Mammary epithelial cell (primary cell): ENCODE measurements around the gene ERCC1.

ENCODE experiments used
- EZH2 ChIP-seq: IDR thresholded peaks from 2 replicates; pipeline ENCODE4 v1.6.1; 2012; ENCODE audit warnings: low read length, inconsistent platforms, borderline replicate concordance
- TF ChIP-seq, protein P1 (sequence below), 2 donors: IDR thresholded peaks in 1 of 2; conservative IDR thresholded peaks in 1 of 2; 2 replicates each; pipeline ENCODE4 v1.5.1; 2011 to 2012; ENCODE audit warnings: inconsistent platforms in 2 of 2, low read length in 2 of 2, mild to moderate bottlenecking in 2 of 2, control low read depth in 1 of 2, low read depth in 1 of 2; ENCODE audit not compliant: insufficient read depth in 1 of 2; ENCODE audit errors: extremely low read depth in 1 of 2

DNA sequence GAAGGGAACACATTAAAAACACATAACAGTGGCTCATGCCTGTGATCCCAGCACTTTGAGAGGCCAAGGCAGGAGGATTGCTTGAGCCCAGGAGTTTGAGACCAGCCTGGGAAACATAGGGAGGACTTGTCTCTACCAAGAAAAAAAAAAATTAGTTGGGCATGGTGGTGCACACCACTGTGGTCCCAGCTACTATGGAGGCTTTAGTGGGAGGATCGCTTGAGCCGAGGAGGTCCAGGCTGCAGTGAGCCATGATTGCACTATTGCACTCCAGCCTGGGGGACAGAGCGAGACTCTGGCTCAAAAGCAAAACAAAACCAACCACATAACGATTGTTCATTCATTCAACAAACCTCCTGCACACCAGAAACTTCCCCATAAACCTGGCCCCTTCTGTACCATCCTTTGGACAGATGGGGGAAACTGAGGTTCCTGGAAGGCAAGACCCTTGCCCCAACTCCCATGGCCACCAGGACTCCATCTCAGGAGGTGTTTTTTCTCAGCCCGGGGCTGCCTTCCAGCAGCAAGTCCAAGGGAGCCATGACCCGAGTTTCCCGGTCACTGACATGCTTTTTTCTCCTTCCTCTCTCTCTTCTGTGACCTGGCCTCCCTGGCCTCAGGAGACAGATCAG, 48.3 kb upstream of the ERCC1 start:
- TF ChIP-seq, protein P1, sequence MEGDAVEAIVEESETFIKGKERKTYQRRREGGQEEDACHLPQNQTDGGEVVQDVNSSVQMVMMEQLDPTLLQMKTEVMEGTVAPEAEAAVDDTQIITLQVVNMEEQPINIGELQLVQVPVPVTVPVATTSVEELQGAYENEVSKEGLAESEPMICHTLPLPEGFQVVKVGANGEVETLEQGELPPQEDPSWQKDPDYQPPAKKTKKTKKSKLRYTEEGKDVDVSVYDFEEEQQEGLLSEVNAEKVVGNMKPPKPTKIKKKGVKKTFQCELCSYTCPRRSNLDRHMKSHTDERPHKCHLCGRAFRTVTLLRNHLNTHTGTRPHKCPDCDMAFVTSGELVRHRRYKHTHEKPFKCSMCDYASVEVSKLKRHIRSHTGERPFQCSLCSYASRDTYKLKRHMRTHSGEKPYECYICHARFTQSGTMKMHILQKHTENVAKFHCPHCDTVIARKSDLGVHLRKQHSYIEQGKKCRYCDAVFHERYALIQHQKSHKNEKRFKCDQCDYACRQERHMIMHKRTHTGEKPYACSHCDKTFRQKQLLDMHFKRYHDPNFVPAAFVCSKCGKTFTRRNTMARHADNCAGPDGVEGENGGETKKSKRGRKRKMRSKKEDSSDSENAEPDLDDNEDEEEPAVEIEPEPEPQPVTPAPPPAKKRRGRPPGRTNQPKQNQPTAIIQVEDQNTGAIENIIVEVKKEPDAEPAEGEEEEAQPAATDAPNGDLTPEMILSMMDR (conservative IDR thresholded peaks at IDR 0.05 in 1 of 2, IDR thresholded peaks at IDR 0.05 in 1 of 2; ENCODE audit: extremely low read depth in 1 of 2, insufficient read depth in 1 of 2, low read depth in 1 of 2, low read length in 2 of 2): no peak
- no peak for TF ChIP-seq EZH2
